ENCODE measurements around the gene FBXO3. TPM values are rescaled to one million over a fixed set of nuclear protein-coding genes. Genes with fewer than 3 reads are reported as not detected.

FBXO3 gene
- total and polyA plus RNA-seq, 2 experiments from 2014 or later = 37.8 to 44.6 TPM

DNA sequence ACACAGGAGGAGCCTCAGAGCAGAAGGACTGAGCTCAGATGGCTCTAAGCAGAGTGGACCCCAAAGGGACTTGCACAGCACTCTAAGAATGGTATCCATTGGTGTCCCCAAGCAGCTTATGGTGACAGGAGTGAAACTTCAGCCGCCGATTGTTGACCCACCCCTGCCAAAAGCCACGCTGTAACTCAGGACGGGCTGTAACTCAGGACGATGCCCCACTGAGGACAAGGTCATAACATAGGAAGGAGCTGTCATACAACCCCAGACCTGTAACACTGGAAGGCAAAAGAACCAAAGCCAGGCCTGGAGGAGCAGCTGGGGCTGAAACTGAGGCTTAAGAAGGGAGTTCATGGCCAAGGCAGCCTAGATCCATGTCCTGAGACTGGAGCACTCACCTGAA, 52.3 kb downstream of the FBXO3 start:
- Histone ChIP-seq H3K4me1 (ENCODE audit: insufficient read depth) (peaks cover 75% of the 10 kb centered on the region), H3K9ac (peak overlapping the region; percentile 88), H3K79me2 (ENCODE audit: insufficient read depth) (peaks cover 94% of the 10 kb centered on the region), H3K27ac (peak overlapping the region; percentile 100), H3F3A (ENCODE audit: insufficient read depth) (peaks cover 95% of the 10 kb centered on the region), H3K27me3 (replicated peaks; ENCODE audit: insufficient read depth) (no peaks in the 10 kb centered on the region), H3K9me3 (ENCODE audit: low read depth) (no peaks in the 10 kb centered on the region), H3K4me2 (ENCODE audit: unreplicated experiment) (peak overlapping the region; percentile 74), H3K36me3 (ENCODE audit: low read depth) (peaks cover 42% of the 10 kb centered on the region), H3K4me3 (0 out of 2 replicates have a peak overlapping the region, but pooled peaks have one; percentile 2), H4K20me1 (ENCODE audit: insufficient read depth) (0 out of 2 replicates have a peak, but pooled peaks cover 4% of the 10 kb centered on the region), H2AFZ (no peak overlapping the region), H3K9me2 (ENCODE audit: insufficient read depth) (no peaks in the 10 kb centered on the region)
- TF ChIP-seq EZH2 (IDR thresholded peaks at IDR 0.05; ENCODE audit: insufficient read depth, poor library complexity, severe bottlenecking) (no peak), EZH2phosphoT487 (IDR thresholded peaks at IDR 0.05; ENCODE audit: insufficient read depth, low read depth) (no peak)
- WGBS, 2 experiments (ENCODE audit: low coverage in 1 of 2, low lambda C conversion rate in 2 of 2, missing lambda C conversion rate in 2 of 2) = 73 to 76% methylated on average over 5 of the region's 5 CpGs
- in situ Hi-C loops (cut with MboI) = no loop called here
- DNase-seq = peak; percentile 28

DNA sequence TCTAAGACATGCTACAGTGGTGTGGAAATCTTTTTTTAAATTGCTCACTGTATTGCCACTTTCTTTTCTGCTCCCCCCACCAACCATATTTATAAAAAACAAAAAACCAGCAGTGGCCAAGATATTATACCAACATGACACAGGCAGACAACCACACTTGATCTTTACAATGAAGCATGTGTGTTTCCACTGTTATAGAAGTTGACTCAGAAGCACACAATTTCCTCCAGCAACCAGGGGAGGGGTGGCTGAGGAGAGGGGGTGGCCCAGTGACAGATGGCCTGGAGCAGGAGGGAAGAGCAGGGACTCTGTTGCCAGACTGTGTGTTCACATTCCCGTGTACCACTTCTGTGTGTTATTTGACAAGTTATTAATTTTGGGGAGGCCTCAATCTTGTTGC, 52.9 kb downstream of the FBXO3 start:
- peak overlapping the region; percentile 88 for H3K9ac ChIP-seq
- peaks cover 73% of the 10 kb centered on the region for H3K4me1 ChIP-seq (ENCODE audit: insufficient read depth)
- no peaks in the 10 kb centered on the region for H3K9me3 ChIP-seq (ENCODE audit: low read depth)
- in situ Hi-C loops (cut with MboI) = no loop called here
- H4K20me1 ChIP-seq (ENCODE audit: insufficient read depth) = 0 out of 2 replicates have a peak, but pooled peaks cover 4% of the 10 kb centered on the region
- peak overlapping the region; percentile 74 for H3K4me2 ChIP-seq (ENCODE audit: unreplicated experiment)
- peaks cover 47% of the 10 kb centered on the region for H3K36me3 ChIP-seq (ENCODE audit: low read depth)
- WGBS, 2 experiments (ENCODE audit: low coverage in 1 of 2, low lambda C conversion rate in 2 of 2, missing lambda C conversion rate in 2 of 2) = 0 to 15% methylated on average over 1 of the region's 1 CpG
- H2AFZ ChIP-seq = no peak overlapping the region
- H3K79me2 ChIP-seq (ENCODE audit: insufficient read depth) = peaks cover 94% of the 10 kb centered on the region
- peak overlapping the region; percentile 100 for H3K27ac ChIP-seq
- H3K27me3 ChIP-seq (replicated peaks; ENCODE audit: insufficient read depth) = no peaks in the 10 kb centered on the region
- no peaks in the 10 kb centered on the region for H3K9me2 ChIP-seq (ENCODE audit: insufficient read depth)
- H3F3A ChIP-seq (ENCODE audit: insufficient read depth) = peaks cover 95% of the 10 kb centered on the region
- DNase-seq = peak; percentile 85
- 0 out of 2 replicates have a peak overlapping the region, but pooled peaks have one; percentile 2 for H3K4me3 ChIP-seq
- TF ChIP-seq EZH2phosphoT487 (IDR thresholded peaks at IDR 0.05; ENCODE audit: insufficient read depth, low read depth) = no peak
- no peak for TF ChIP-seq EZH2 (IDR thresholded peaks at IDR 0.05; ENCODE audit: insufficient read depth, poor library complexity, severe bottlenecking)

DNA sequence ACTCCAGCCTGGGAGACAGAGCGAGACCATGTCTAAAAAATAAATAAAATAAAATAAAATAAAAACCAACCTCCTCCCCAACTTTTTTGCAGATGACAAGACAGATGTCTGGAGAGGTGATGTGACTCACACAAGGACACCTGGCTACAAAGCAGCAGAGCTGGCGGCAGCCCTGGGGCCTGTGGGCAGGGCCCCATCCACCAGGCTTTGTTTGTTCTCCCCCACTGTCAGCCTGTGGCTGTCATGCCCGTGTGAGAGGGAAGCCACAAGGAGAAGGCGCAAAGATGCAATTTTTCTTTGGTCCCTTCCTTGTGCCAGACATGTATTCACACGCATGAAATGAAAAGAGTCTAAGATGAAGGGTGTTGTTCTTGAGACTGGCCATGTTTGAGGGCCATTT, 54.7 kb downstream of the FBXO3 start:
- peaks cover 74% of the 10 kb centered on the region for H3K4me1 ChIP-seq (ENCODE audit: insufficient read depth)

DNA sequence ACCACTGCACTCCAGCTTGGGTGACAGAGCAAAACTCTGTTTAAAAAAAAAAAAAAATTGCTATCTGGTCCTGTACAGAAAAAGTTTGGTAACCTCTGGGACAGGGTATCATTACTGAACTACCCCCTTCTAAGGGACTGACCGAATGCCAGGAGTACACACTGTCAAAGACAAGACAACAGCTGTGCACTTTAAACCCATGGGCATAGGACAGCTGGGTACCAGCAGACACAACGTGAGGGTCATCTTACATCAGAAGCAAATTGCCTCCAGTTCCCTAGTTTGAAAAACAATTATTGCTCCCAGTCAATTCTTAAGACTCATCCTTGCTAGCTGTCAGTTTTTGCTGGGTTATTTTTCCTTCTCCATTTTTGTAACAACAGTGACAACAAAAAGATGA, 55.9 kb downstream of the FBXO3 start:
- H3K27me3 ChIP-seq (replicated peaks; ENCODE audit: insufficient read depth) = no peaks in the 10 kb centered on the region
- H3K9me2 ChIP-seq (ENCODE audit: insufficient read depth) = no peaks in the 10 kb centered on the region
- WGBS, 2 experiments (ENCODE audit: low coverage in 1 of 2, low lambda C conversion rate in 2 of 2, missing lambda C conversion rate in 2 of 2) = 89 to 94% methylated on average over 2 of the region's 2 CpGs
- in situ Hi-C loops (cut with MboI) = no loop called here
- H3K27ac ChIP-seq = peak overlapping the region; percentile 100; the same call in 1 of the 2 replicates
- H3K4me2 ChIP-seq (ENCODE audit: unreplicated experiment) = no peak overlapping the region
- TF ChIP-seq EZH2phosphoT487 (IDR thresholded peaks at IDR 0.05; ENCODE audit: insufficient read depth, low read depth) = no peak
- TF ChIP-seq EZH2 (IDR thresholded peaks at IDR 0.05; ENCODE audit: insufficient read depth, poor library complexity, severe bottlenecking) = no peak
- H3K4me3 ChIP-seq = no peak overlapping the region
- no peak for DNase-seq
- H3K4me1 ChIP-seq (ENCODE audit: insufficient read depth) = peaks cover 62% of the 10 kb centered on the region
- H3K9me3 ChIP-seq (ENCODE audit: low read depth) = no peaks in the 10 kb centered on the region
- peaks cover 92% of the 10 kb centered on the region for H3K79me2 ChIP-seq (ENCODE audit: insufficient read depth)
- no peak overlapping the region for H2AFZ ChIP-seq
- H4K20me1 ChIP-seq (ENCODE audit: insufficient read depth) = no peaks in the 10 kb centered on the region
- peaks cover 69% of the 10 kb centered on the region for H3K36me3 ChIP-seq (ENCODE audit: low read depth)
- H3F3A ChIP-seq (ENCODE audit: insufficient read depth) = peaks cover 89% of the 10 kb centered on the region
- peak overlapping the region; percentile 24; the same call in 1 of the 2 replicates for H3K9ac ChIP-seq

More for the DNA sequence above, 54.7 kb downstream of the FBXO3 start:
- no peak overlapping the region for H3K4me2 ChIP-seq (ENCODE audit: unreplicated experiment)
- H3K9me3 ChIP-seq (ENCODE audit: low read depth) = no peaks in the 10 kb centered on the region
- peaks cover 92% of the 10 kb centered on the region for H3K79me2 ChIP-seq (ENCODE audit: insufficient read depth)
- TF ChIP-seq EZH2phosphoT487 (IDR thresholded peaks at IDR 0.05; ENCODE audit: insufficient read depth, low read depth) (no peak), EZH2 (IDR thresholded peaks at IDR 0.05; ENCODE audit: insufficient read depth, poor library complexity, severe bottlenecking) (no peak)
- no peak overlapping the region for H2AFZ ChIP-seq
- peak overlapping the region; percentile 100 for H3K27ac ChIP-seq
- in situ Hi-C loops (cut with MboI) = no loop called here
- no peaks in the 10 kb centered on the region for H3K9me2 ChIP-seq (ENCODE audit: insufficient read depth)
- peaks cover 90% of the 10 kb centered on the region for H3F3A ChIP-seq (ENCODE audit: insufficient read depth)
- no peak for DNase-seq
- no peaks in the 10 kb centered on the region for H3K27me3 ChIP-seq (replicated peaks; ENCODE audit: insufficient read depth)
- no peak overlapping the region for H3K4me3 ChIP-seq
- WGBS, 2 experiments (ENCODE audit: low coverage in 1 of 2, low lambda C conversion rate in 2 of 2, missing lambda C conversion rate in 2 of 2) = 95 to 97% methylated on average over 5 of the region's 5 CpGs
- no peaks in the 10 kb centered on the region for H4K20me1 ChIP-seq (ENCODE audit: insufficient read depth)
- peak overlapping the region; percentile 8; the same call in 1 of the 2 replicates for H3K9ac ChIP-seq
- H3K36me3 ChIP-seq (ENCODE audit: low read depth) = peaks cover 57% of the 10 kb centered on the region
